ENCODE data around the gene BAZ1B. TPM values are rescaled to one million over a fixed set of nuclear protein-coding genes. Genes with fewer than 3 reads are reported as not detected.
"Not testable (repeated sequence)": the region's sequence is repeated elsewhere in the genome, so short reads cannot be mapped to it uniquely, and the experiment has no call there.

The BAZ1B gene
- total RNA-seq, 1 donor from 2014 or later: 55.7 TPM

GRCh38 chr7:73423519-73424488, 98.3 kb downstream of the BAZ1B start:
- H3K27me3 ChIP-seq: peaks cover 8% of the 10 kb centered on the region
- H3K4me1 ChIP-seq: no peaks in the 10 kb centered on the region
- no peak for DNase-seq
- no peaks in the 10 kb centered on the region for H3K9me3 ChIP-seq
- H3K36me3 ChIP-seq: no peaks in the 10 kb centered on the region
- H3K27ac ChIP-seq: no peak overlapping the region
- peak overlapping the region; percentile 19 for H3K4me3 ChIP-seq
- ATAC-seq: peak; percentile 62
- intact Hi-C loops (cut with DNase I): no loop called here
- no peak for TF ChIP-seq CTCF (IDR thresholded peaks at IDR 0.05)

GRCh38 chr7:73420610-73421009, 101.5 kb downstream of the BAZ1B start:
- H3K9me3 ChIP-seq; H3K36me3 ChIP-seq; H3K27ac ChIP-seq; H3K4me1 ChIP-seq; DNase-seq; H3K27me3 ChIP-seq; H3K4me3 ChIP-seq; intact Hi-C loops (cut with DNase I); ATAC-seq: not testable (repeated sequence)

GRCh38 chr7:73420016-73420415, 102.1 kb downstream of the BAZ1B start:
- H3K36me3 ChIP-seq; H3K27ac ChIP-seq; intact Hi-C loops (cut with DNase I); H3K27me3 ChIP-seq; DNase-seq; ATAC-seq; H3K9me3 ChIP-seq; H3K4me1 ChIP-seq; H3K4me3 ChIP-seq: not testable (repeated sequence)

GRCh38 chr7:73418113-73418703, 103.9 kb downstream of the BAZ1B start:
- no peak overlapping the region for H3K27ac ChIP-seq
- no peak for DNase-seq
- no peaks in the 10 kb centered on the region for H3K4me1 ChIP-seq
- no peak for TF ChIP-seq CTCF (IDR thresholded peaks at IDR 0.05)
- no peak overlapping the region for H3K4me3 ChIP-seq
- H3K27me3 ChIP-seq: no peaks in the 10 kb centered on the region
- intact Hi-C loops (cut with DNase I): no loop called here
- no peaks in the 10 kb centered on the region for H3K36me3 ChIP-seq
- ATAC-seq: no peak
- no peaks in the 10 kb centered on the region for H3K9me3 ChIP-seq

- intact Hi-C loops (cut with DNase I); H3K27ac ChIP-seq; H3K9me3 ChIP-seq; H3K4me3 ChIP-seq; H3K36me3 ChIP-seq; H3K27me3 ChIP-seq; DNase-seq; H3K4me1 ChIP-seq: not testable (repeated sequence)
- ATAC-seq: peak; percentile 56
These were observed 111.5 kb downstream of the BAZ1B start for GRCh38 chr7:73410541-73411131.

- H3K4me3 ChIP-seq; H3K36me3 ChIP-seq; H3K9me3 ChIP-seq; H3K4me1 ChIP-seq; H3K27ac ChIP-seq; DNase-seq; H3K27me3 ChIP-seq; intact Hi-C loops (cut with DNase I): not testable (repeated sequence)
- ATAC-seq: peak; percentile 37
These were observed 117.2 kb downstream of the BAZ1B start for GRCh38 chr7:73404860-73405259.

GRCh38 chr7:73399185-73400050, 122.7 kb downstream of the BAZ1B start:
- H3K9me3 ChIP-seq; H3K4me1 ChIP-seq; H3K36me3 ChIP-seq; H3K27ac ChIP-seq; H3K27me3 ChIP-seq; intact Hi-C loops (cut with DNase I): not testable (repeated sequence)
- peak overlapping the region; percentile 23 for H3K4me3 ChIP-seq
- ATAC-seq (peak; percentile 91), DNase-seq (peak; percentile 87)
